Measurements from ENCODE around the gene TUFM. TPM values are rescaled to one million over a fixed set of nuclear protein-coding genes. Genes with fewer than 3 reads are reported as not detected.

Gene TUFM
- polyA plus RNA-seq, 1 donor, result 165 TPM

Other genes with a start within 250 kb of the TUFM start
- gene SULT1A2, start 249.3 kb downstream of the TUFM start, polyA plus RNA-seq (ENCODE audit: insufficient read length), result 0.96 TPM
- 8.8 TPM for gene SULT1A1, start 236.3 kb downstream of the TUFM start, polyA plus RNA-seq (ENCODE audit: insufficient read length)
- 2.6 TPM for gene NPIPB8, start 208.3 kb downstream of the TUFM start, polyA plus RNA-seq (ENCODE audit: insufficient read length)
- gene EIF3C, start 134.9 kb downstream of the TUFM start, polyA plus RNA-seq (ENCODE audit: insufficient read length), result 599 TPM
- gene NPIPB9, start 94.6 kb downstream of the TUFM start, polyA plus RNA-seq (ENCODE audit: insufficient read length), result 2.6 TPM
- gene ATXN2L, start 23.3 kb downstream of the TUFM start, polyA plus RNA-seq (ENCODE audit: insufficient read length), result 85.5 TPM
- gene SH2B1, start 17.5 kb upstream of the TUFM start, polyA plus RNA-seq (ENCODE audit: insufficient read length), result 56.2 TPM
- 758 TPM for gene ATP2A1, start 32.1 kb upstream of the TUFM start, polyA plus RNA-seq (ENCODE audit: insufficient read length)
- gene RABEP2, start 78.9 kb upstream of the TUFM start, polyA plus RNA-seq (ENCODE audit: insufficient read length), result 17.1 TPM
- gene CD19, start 85.6 kb upstream of the TUFM start, polyA plus RNA-seq (ENCODE audit: insufficient read length), result 0.32 TPM
- 29.1 TPM for gene NFATC2IP, start 104.6 kb upstream of the TUFM start, polyA plus RNA-seq (ENCODE audit: insufficient read length)
- 30.7 TPM for gene SPNS1, start 128.4 kb upstream of the TUFM start, polyA plus RNA-seq (ENCODE audit: insufficient read length)
- gene LAT, start 138.7 kb upstream of the TUFM start, polyA plus RNA-seq (ENCODE audit: insufficient read length), result 2.2 TPM